Measurements from ENCODE around the gene METTL25B. TPM values are rescaled to one million over a fixed set of nuclear protein-coding genes. Genes with fewer than 3 reads are reported as not detected.
A peak's percentile ranks its signal among the peaks of the same experiment; 100 is the strongest.

The METTL25B gene
- total and polyA plus RNA-seq, 2 of the 13 experiments (the other 11 are each of a cell fraction or from before 2014, with no cell fraction given): 11.9 to 24.0 TPM

GRCh38 chr1:156689035-156689952 is 39.0 kb upstream of the METTL25B start (continued):
- TF ChIP-seq ETS1 (CRISPR knock-in tag; IDR thresholded peaks at IDR 0.05) (no peak), RXRA (CRISPR knock-in tag; IDR thresholded peaks at IDR 0.05) (peak; percentile 27; the same call in 1 of the 2 replicates), FLYWCH1 (CRISPR knock-in tag; IDR thresholded peaks at IDR 0.05) (no peak), ZNF441 (CRISPR knock-in tag; IDR thresholded peaks at IDR 0.05; ENCODE audit: borderline replicate concordance) (0 out of 2 replicates have a peak, but pooled peaks have one; percentile 32), ZFP36L2 (CRISPR knock-in tag; IDR thresholded peaks at IDR 0.05) (no peak), ZNF235 (CRISPR knock-in tag; IDR thresholded peaks at IDR 0.05; ENCODE audit: borderline replicate concordance) (no peak), RERE (CRISPR knock-in tag; IDR thresholded peaks at IDR 0.05; ENCODE audit: low read depth) (no peak; the same call in 1 of the 2 replicates), KLF12 (CRISPR knock-in tag; IDR thresholded peaks at IDR 0.05; ENCODE audit: borderline replicate concordance) (no peak), SKI (IDR thresholded peaks at IDR 0.05; ENCODE audit: partially characterized antibody) (no peak), ZNF891 (CRISPR knock-in tag; IDR thresholded peaks at IDR 0.05) (no peak), HNF4A (CRISPR knock-in tag; IDR thresholded peaks at IDR 0.05) (peak; percentile 75), CREM (IDR thresholded peaks at IDR 0.05) (no peak), CREM (CRISPR knock-in tag; IDR thresholded peaks at IDR 0.05) (no peak), HNRNPLL (IDR thresholded peaks at IDR 0.05; ENCODE audit: low read depth, low read length, poor library complexity, severe bottlenecking) (peak; percentile 21), SNAPC5 (CRISPR knock-in tag; IDR thresholded peaks at IDR 0.05; ENCODE audit: borderline replicate concordance) (no peak), XRCC5 (optimal IDR thresholded peaks at IDR 0.05; ENCODE audit: low read length) (peak; percentile 69), SRF (IDR thresholded peaks at IDR 0.05; ENCODE audit: low read depth, low read length) (no peak), ZFP41 (CRISPR knock-in tag; IDR thresholded peaks at IDR 0.05; ENCODE audit: borderline replicate concordance) (no peak), ZBTB39 (CRISPR knock-in tag; IDR thresholded peaks at IDR 0.05) (no peak)

Data from HepG2 (cell line).